Keratinocyte (primary cell): ENCODE data around the gene NDUFS4.

Experiments
- EZH2 ChIP-seq: IDR thresholded peaks from one replicate; pipeline ENCODE4 v1.6.1; 2012; ENCODE audit warnings: inconsistent platforms, mild to moderate bottlenecking, low read length, moderate library complexity
- TF ChIP-seq, protein P1 (sequence below), 3 experiments: IDR thresholded peaks in 1 of 3; conservative IDR thresholded peaks in 1 of 3; optimal IDR thresholded peaks in 1 of 3; 2 replicates in 2 of 3; 3 replicates in 1 of 3; pipeline versions ENCODE3 to v1.5.1; 2011; ENCODE audit warnings: low read length in 3 of 3, mild to moderate bottlenecking in 3 of 3, moderate library complexity in 2 of 3, control low read depth in 1 of 3, inconsistent platforms in 1 of 3; ENCODE audit not compliant: insufficient read depth in 2 of 3; ENCODE audit errors: extremely low read depth in 1 of 3

DNA sequence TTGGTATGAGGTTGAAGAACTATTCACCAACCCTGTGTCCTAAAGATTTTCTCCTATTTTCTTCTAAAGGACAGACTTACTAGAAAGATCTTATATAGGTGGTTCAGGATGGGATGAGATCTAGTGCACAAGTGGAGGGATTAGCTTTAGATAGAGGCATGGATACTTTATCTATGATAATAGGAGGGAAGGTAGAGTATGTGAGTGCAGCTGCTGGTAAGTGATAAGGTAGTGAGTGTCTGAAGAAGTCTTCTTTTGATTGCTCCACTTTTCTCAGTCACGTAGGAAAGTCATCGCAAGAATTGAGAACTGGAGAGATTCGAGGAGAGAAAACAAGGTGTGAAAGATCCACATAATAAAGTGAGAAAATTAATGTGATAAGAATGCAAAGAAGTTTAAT, 6.0 kb upstream of the NDUFS4 start:
- TF ChIP-seq, protein P1, sequence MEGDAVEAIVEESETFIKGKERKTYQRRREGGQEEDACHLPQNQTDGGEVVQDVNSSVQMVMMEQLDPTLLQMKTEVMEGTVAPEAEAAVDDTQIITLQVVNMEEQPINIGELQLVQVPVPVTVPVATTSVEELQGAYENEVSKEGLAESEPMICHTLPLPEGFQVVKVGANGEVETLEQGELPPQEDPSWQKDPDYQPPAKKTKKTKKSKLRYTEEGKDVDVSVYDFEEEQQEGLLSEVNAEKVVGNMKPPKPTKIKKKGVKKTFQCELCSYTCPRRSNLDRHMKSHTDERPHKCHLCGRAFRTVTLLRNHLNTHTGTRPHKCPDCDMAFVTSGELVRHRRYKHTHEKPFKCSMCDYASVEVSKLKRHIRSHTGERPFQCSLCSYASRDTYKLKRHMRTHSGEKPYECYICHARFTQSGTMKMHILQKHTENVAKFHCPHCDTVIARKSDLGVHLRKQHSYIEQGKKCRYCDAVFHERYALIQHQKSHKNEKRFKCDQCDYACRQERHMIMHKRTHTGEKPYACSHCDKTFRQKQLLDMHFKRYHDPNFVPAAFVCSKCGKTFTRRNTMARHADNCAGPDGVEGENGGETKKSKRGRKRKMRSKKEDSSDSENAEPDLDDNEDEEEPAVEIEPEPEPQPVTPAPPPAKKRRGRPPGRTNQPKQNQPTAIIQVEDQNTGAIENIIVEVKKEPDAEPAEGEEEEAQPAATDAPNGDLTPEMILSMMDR (optimal IDR thresholded peaks at IDR 0.05 in 1 of 3, IDR thresholded peaks at IDR 0.05 in 1 of 3, conservative IDR thresholded peaks at IDR 0.05 in 1 of 3; ENCODE audit: extremely low read depth in 1 of 3, insufficient read depth in 2 of 3, low read length in 3 of 3): no peak
- TF ChIP-seq EZH2: no peak
